Ishikawa (cell line): ENCODE data around the gene CCDC68.

Experiments
- CREB1 ChIP-seq: IDR thresholded peaks from 2 replicates; pipeline ENCODE4 v1.6.1; 2012; ENCODE audit warnings: low read depth
- EGR1 ChIP-seq: IDR thresholded peaks from 2 replicates; pipeline ENCODE4 v1.6.1; 2012
- EP300 ChIP-seq: IDR thresholded peaks from 2 replicates; pipeline ENCODE4 v1.6.1; 2012; ENCODE audit warnings: borderline replicate concordance
- FOXM1 ChIP-seq: IDR thresholded peaks from 2 replicates; pipeline ENCODE4 v1.6.1; 2012; ENCODE audit warnings: low read depth, borderline replicate concordance
- MAX ChIP-seq: IDR thresholded peaks from 2 replicates; pipeline ENCODE4 v1.6.1; 2012
- NFIC ChIP-seq: IDR thresholded peaks from 2 replicates; pipeline ENCODE4 v1.6.1; 2012
- RAD21 ChIP-seq: IDR thresholded peaks from 2 replicates; pipeline ENCODE4 v1.6.1; 2012; ENCODE audit warnings: low read depth
- REST ChIP-seq: IDR thresholded peaks from 2 replicates; pipeline ENCODE4 v1.6.1; 2012; ENCODE audit warnings: low read depth, mild to moderate bottlenecking
- TCF12 ChIP-seq: IDR thresholded peaks from 2 replicates; pipeline ENCODE4 v1.6.1; 2012; ENCODE audit warnings: low read depth
- YY1 ChIP-seq: IDR thresholded peaks from 2 replicates; pipeline ENCODE4 v1.6.1; 2012; ENCODE audit warnings: low read depth
- ZBTB7A ChIP-seq: IDR thresholded peaks from 2 replicates; pipeline ENCODE4 v1.6.1; 2012; ENCODE audit warnings: low read depth

- no peak for TF ChIP-seq NFIC
- TF ChIP-seq RAD21: no peak
- no peak for TF ChIP-seq CREB1
- TF ChIP-seq EP300: no peak
- TF ChIP-seq YY1: no peak
- no peak for TF ChIP-seq REST
- TF ChIP-seq EGR1: no peak
- TF ChIP-seq MAX: no peak
- no peak for TF ChIP-seq ZBTB7A
- no peak for TF ChIP-seq TCF12
- no peak for TF ChIP-seq FOXM1
Measured at GRCh38 chr18:54881229-54881768, 78.0 kb downstream of the CCDC68 start.
